NOMO-1 (cell line): Measurements from ENCODE around the gene RYR2.

ENCODE experiments used
- DNase-seq, 2 experiments: peaks; one replicate each; lab custom pipeline; 2025; ENCODE audit not compliant: unreplicated experiment in 2 of 2; lab: John Stamatoyannopoulos, UW

RYR2 gene

GRCh38 chr1:237041795-237042525 is at the start of gene RYR2:
TSS of gene RYR2 (plus strand) at chr1:237042184. CDS start at chr1:237042522, 338 bp downstream.
- no peak for DNase-seq

- no peak for DNase-seq
Measured at GRCh38 chr1:236992449-236992848, 49.5 kb upstream of the RYR2 start.

DNA sequence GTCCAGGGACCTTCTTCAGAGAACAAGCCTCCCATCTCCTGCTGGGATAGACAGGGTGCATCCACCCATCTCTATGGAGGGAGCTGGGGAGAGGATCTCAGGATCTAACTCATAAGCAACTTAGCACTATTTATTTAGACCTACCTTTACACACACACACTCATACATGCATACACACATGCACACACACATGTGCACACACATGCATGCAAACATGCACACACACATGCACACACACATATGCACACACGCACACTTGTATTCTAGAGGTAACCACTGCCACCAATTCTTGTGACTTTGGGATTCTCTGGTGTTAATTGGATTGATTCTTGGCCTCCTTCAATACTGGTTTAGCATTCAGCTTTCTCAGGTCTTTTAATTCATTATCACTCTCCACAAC is 47.5 kb upstream of the RYR2 start:
- no peak for DNase-seq

DNA sequence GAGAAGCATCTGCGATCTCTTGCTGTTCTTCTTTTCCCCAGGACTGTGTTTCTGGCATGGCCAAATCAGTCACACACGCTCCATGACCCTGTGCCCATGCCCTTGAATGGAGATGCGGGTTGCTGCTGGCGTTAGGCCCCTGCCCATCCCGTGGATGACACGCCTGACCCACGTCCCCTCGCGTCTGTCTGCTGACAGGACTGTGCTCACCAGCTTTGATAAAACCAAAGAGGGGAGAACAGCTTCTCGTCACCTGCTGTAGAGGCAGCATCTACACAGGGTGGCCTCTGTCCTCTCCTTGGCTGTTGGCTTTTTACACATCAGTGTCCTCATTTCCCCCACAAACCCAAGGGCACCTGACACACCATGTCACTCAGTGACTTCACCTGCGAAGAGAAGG is 44.6 kb upstream of the RYR2 start:
- DNase-seq = no peak

DNA sequence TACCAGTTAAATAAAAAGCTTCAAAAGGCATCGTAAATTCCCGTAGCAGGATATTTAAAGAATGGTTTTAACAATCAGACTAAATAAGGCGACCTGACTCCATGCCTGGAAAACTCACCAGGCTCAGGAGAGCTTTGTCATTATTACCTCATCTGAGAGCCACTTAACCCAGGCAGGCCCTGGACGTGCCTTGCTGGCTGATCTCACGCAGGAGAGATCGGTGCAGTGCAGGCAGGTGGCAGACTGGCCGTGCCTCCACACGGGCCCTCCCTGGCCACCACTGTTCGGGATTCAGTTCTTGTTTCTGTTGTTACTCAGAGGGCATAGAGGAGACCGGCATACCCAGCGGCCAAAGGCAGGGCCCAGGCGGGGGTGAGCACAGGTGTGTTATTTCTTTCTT is 44.1 kb upstream of the RYR2 start:
- no peak for DNase-seq

- DNase-seq = no peak
Measured at GRCh38 chr1:236998546-236998945, 43.4 kb upstream of the RYR2 start.

- DNase-seq = no peak
Measured at GRCh38 chr1:237000191-237000590, 41.8 kb upstream of the RYR2 start.

GRCh38 chr1:237003516-237003915 is 38.5 kb upstream of the RYR2 start:
- no peak for DNase-seq

- DNase-seq = no peak
Measured at GRCh38 chr1:237004116-237004515, 37.9 kb upstream of the RYR2 start, which contains the start of gene MT1HL1. TSS of gene MT1HL1 (minus strand) at chr1:237004441. CDS start at chr1:237004372, 69 bp downstream.

DNA sequence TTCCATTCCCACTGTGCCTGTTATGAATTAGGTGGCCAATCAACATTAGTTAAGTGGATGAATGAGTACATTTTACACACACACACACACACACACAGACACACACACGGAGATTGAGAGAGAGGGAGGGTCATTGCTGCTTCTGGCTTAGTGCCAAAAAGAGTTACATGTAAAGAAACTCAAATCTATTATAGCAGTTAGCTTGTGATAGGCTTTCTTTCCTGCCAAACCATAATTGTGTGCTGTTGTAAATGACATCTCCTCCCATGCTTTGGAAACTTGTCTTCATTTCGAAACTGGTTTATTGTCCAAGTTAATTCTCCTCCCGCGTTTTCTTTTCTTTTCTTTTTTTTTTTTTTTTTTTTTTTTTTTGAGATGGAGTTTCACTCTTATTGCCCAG is 36.3 kb upstream of the RYR2 start:
- no peak for DNase-seq

- DNase-seq = no peak
Measured at GRCh38 chr1:237007147-237007881, 34.7 kb upstream of the RYR2 start.

GRCh38 chr1:237009611-237010010 is 32.4 kb upstream of the RYR2 start:
- DNase-seq = no peak

DNA sequence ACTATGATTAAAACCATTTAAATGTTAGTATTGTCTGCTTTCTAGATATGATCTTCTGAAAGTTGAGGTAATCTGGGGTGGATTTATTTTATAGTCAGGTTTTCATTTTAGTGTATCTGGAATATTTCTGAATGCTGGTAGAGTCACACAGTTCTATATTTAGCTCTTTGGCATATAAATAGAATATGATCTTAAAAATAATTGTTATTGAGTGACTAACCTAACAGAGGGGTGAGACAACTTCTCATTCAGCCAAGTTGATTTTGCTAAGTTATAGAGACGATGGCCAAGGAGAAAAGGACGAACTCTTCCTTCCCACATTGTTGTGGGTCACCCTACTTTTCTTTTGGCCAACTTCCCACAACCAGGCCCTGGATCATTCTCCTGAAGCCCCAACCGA is 30.6 kb upstream of the RYR2 start:
- DNase-seq = no peak

GRCh38 chr1:237012361-237012760 is 29.6 kb upstream of the RYR2 start:
- DNase-seq = no peak

GRCh38 chr1:237012788-237013383 is 29.1 kb upstream of the RYR2 start:
- DNase-seq = no peak

GRCh38 chr1:237013608-237014007 is 28.4 kb upstream of the RYR2 start:
- no peak for DNase-seq

GRCh38 chr1:237016626-237017025 is 25.4 kb upstream of the RYR2 start:
- no peak for DNase-seq

DNA sequence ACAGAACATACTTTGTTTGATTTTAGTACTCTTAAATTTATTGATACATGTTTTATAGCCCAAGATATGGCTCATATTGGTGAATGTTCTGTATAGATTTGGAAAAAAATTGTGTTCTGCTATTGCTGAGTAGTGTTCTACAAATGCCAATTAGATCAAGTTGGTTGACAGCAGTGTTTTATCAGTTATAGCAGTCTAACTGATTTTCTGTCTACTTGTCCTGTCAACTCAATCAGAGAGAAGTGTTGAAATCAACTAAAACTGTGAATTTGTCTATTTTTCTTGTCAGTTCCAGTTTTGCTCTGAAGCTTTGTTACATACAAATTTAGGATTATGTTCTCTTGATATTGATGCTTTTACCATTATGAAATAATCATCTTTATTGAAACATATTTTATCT is 23.1 kb upstream of the RYR2 start:
- no peak for DNase-seq

- DNase-seq = no peak
Measured at GRCh38 chr1:237025358-237026074, 16.5 kb upstream of the RYR2 start.

DNA sequence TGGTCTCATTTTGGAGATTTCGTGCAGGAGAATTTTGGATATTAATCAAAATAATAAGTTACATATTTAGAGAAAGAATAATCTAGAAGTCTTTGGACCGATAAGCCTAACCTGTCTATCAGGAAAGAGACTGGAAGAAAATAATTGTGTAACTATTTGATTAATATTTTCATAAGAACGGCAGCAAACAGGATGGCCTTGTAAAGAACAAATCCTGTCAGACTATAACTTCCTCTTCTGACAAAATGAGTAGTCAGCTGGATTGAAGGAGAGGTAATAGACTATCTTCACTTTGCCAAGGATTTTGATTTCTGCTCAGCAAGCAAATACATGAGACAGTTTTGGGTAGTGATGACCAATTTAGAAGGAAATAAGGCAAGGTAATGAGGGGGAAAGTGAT is 12.7 kb upstream of the RYR2 start:
- no peak for DNase-seq

- DNase-seq = no peak
Measured at GRCh38 chr1:237029850-237030535, 12.0 kb upstream of the RYR2 start.
